ENCODE data around the gene NRROS. TPM values are rescaled to one million over a fixed set of nuclear protein-coding genes. Genes with fewer than 3 reads are reported as not detected.

The NRROS gene
- total and polyA plus RNA-seq, 2 of the 4 experiments (the other 2 are of a cell fraction): 0.10 TPM; not detected in 1

- H3K9me3 ChIP-seq (ENCODE audit: control insufficient read depth, insufficient read depth, low read length): no peaks in the 10 kb centered on the region
- TF ChIP-seq FOS (IDR thresholded peaks at IDR 0.05; ENCODE audit: low read depth, low read length) (no peak), MAFK (IDR thresholded peaks at IDR 0.05; ENCODE audit: low read depth, low read length) (no peak), MXI1 (IDR thresholded peaks at IDR 0.05; ENCODE audit: borderline replicate concordance, low read depth, low read length) (no peak), NFE2L2 (IDR thresholded peaks at IDR 0.05; ENCODE audit: low read depth, low read length) (no peak), POLR2A (IDR thresholded peaks at IDR 0.05; ENCODE audit: low read depth, low read length) (no peak), RCOR1 (IDR thresholded peaks at IDR 0.05; ENCODE audit: insufficient replicate concordance, low read length) (no peak)
- peaks cover 46% of the 10 kb centered on the region for H3K27me3 ChIP-seq (ENCODE audit: control insufficient read depth, insufficient read depth, low read length)
- H4K8ac ChIP-seq (ENCODE audit: low read depth in 2 of 2, low read length in 2 of 2): no peak overlapping the region
- H2AK9ac ChIP-seq (replicated peaks; ENCODE audit: low read depth, low read length, poor library complexity): no peak overlapping the region
- no peak overlapping the region for H4K91ac ChIP-seq (ENCODE audit: insufficient read depth, low read depth, low read length)
- no TSS peak for BruUV-seq (replicated peaks)
- no peak overlapping the region for H2AFZ ChIP-seq (replicated peaks; ENCODE audit: low read length, poor library complexity)
- in situ Hi-C loops (cut with MboI; ENCODE audit: low sequenced_read_pairs) (no loop called here), intact Hi-C loops (cut with micrococcal nuclease) (no loop called here), dilution Hi-C loops (cut with HindIII; ENCODE audit: low sequenced_read_pairs, unreplicated experiment) (no loop called here)
- H3K79me1 ChIP-seq (ENCODE audit: low read depth in 1 of 2, low read length in 2 of 2): no peaks in the 10 kb centered on the region
- POLR2A ChIA-PET (ENCODE audit: unreplicated experiment): no interaction called here
- no peak overlapping the region for H2BK120ac ChIP-seq (ENCODE audit: low read depth, low read length)
- no peaks in the 10 kb centered on the region for H3K36me3 ChIP-seq (ENCODE audit: control insufficient read depth, insufficient read depth, low read length)
- H2BK20ac ChIP-seq (ENCODE audit: low read depth, low read length): no peak overlapping the region
- no peak overlapping the region for H3K14ac ChIP-seq (replicated peaks; ENCODE audit: low read depth, low read length)
- no peak overlapping the region for H2BK15ac ChIP-seq (ENCODE audit: low read depth, low read length)
- H3K9ac ChIP-seq (ENCODE audit: low read depth, low read length): no peak overlapping the region
- no peak overlapping the region for H3K18ac ChIP-seq (ENCODE audit: low read depth, low read length)
- no peaks in the 10 kb centered on the region for H4K20me1 ChIP-seq (ENCODE audit: insufficient read depth, low read length)
- no peak overlapping the region for H3K4ac ChIP-seq (ENCODE audit: low read depth, low read length)
- no peak overlapping the region for H3K23ac ChIP-seq (ENCODE audit: low read depth, low read length)
- 0 out of 2 replicates have a peak, but pooled peaks cover 2% of the 10 kb centered on the region for H3K4me1 ChIP-seq (ENCODE audit: control insufficient read depth, insufficient read depth, low read length)
- no peak overlapping the region for H3K4me2 ChIP-seq (ENCODE audit: low read depth, low read length)
- no peak overlapping the region for H3K56ac ChIP-seq (ENCODE audit: extremely low read depth, insufficient read depth, low read length)
- no peak overlapping the region for H2AK5ac ChIP-seq (ENCODE audit: low read depth, low read length)
- no peak overlapping the region for H3K27ac ChIP-seq (ENCODE audit: insufficient read depth, low read length)
- no peaks in the 10 kb centered on the region for H3K9me1 ChIP-seq (ENCODE audit: insufficient read depth, low read length)
- no peak overlapping the region for H4K5ac ChIP-seq (ENCODE audit: low read depth, low read length)
- DNase-seq: no peak
- H3K4me3 ChIP-seq (ENCODE audit: insufficient read depth, low read depth, low read length): no peak overlapping the region
- no CpG with 5 or more reads among the region's 11 CpGs for WGBS, 2 experiments (ENCODE audit: extremely low coverage in 2 of 2, insufficient read length in 1 of 2)
- no peak overlapping the region for H2BK5ac ChIP-seq (ENCODE audit: low read depth, low read length, poor library complexity, severe bottlenecking)
- CTCF ChIA-PET: no interaction called here
- ATAC-seq (ENCODE audit: low read depth): no peak
These were observed 2.9 kb downstream of the NRROS start for GRCh38 chr3:196642434-196642833.

Data from IMR-90 (cell line).